Right kidney (tissue), 1 donor: ENCODE results near the gene PRSS21.

Experiments used
- DNase-seq: peaks from one replicate; pipeline ENCODE4 v3.0.0-alpha.2; 2016

The PRSS21 gene

DNA sequence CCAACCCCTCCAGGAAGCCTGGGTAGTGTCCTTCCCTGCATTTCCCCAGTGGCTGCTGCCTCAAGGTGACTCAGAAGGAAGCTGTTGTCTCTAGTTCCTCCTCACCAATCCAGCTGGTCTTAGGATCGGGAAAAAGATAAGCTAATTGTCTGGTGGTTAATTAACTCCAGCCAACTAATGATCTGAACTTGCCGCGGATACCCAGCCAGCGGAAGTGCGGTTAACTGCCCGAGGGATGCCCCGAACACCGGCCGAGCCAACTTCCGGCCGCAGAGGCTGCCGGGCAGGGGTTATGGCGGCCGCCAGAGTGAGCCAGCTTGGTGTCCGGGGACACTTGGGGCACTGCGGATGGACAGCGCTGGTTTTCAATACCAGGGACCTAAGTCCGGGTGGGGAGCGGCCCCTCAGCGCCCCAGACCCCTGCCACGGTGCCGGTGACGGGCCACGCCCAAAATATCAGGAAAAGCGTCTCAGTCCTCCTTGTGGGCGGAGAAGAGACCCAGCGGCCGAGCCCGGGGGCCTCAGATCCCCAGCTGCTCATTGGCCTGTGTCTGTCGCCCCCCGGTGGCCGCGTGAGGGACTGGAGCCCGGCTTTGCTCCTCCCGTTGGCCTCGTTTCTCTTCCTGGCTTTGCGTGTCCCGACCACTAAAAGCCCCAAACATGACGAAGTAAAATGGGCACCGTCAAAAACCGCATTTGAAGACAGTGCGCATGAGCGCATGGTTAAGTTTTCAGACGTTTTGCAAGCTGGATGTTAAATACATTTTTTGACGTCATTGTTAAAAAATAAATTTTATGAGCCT is 51.2 kb downstream of the PRSS21 start:
- DNase-seq, result peak; percentile 98
